Measurements from ENCODE around the gene HMX2. TPM values are rescaled to one million over a fixed set of nuclear protein-coding genes. Genes with fewer than 3 reads are reported as not detected.

Gene HMX2
- polyA plus RNA-seq, 1 donor (not counting 4 experiments of a cell fraction or from before 2014, with no cell fraction given) = not detected

GRCh38 chr10:123143825-123144168, 4.1 kb upstream of the HMX2 start:
- Histone ChIP-seq H3K79me2 (ENCODE audit: control insufficient read depth, insufficient read depth, low read length) (no peaks in the 10 kb centered on the region), H3K27me3 (ENCODE audit: control insufficient read depth, extremely low read depth, insufficient read depth, low read length) (peaks cover 100% of the 10 kb centered on the region), H3K36me3 (ENCODE audit: control insufficient read depth in 2 of 2, extremely low read depth in 1 of 2, insufficient read depth in 2 of 2, low read length in 2 of 2) (no peaks in the 10 kb centered on the region), H3K4me1 (ENCODE audit: control insufficient read depth, extremely low read depth, insufficient read depth, low read length) (peaks cover 4% of the 10 kb centered on the region), H2AFZ (ENCODE audit: control insufficient read depth, low read length) (no peak overlapping the region), H3K9me1 (ENCODE audit: control insufficient read depth, extremely low read depth, insufficient read depth, low read length) (no peaks in the 10 kb centered on the region), H3K9ac (ENCODE audit: control insufficient read depth, extremely low read depth, insufficient read depth, low read length) (no peak overlapping the region), H3K27ac (ENCODE audit: control insufficient read depth, insufficient read depth, low read length) (no peak overlapping the region), H3K4me3 (ENCODE audit: control insufficient read depth in 2 of 3, extremely low read depth in 1 of 3, insufficient read depth in 2 of 3, low read depth in 1 of 3, low read length in 3 of 3) (no peak overlapping the region), H4K20me1 (ENCODE audit: control insufficient read depth, extremely low read depth, insufficient read depth, low read length) (peaks cover 7% of the 10 kb centered on the region), H3K9me3 (ENCODE audit: control insufficient read depth, low read depth, low read length) (no peaks in the 10 kb centered on the region), H3K4me2 (ENCODE audit: control insufficient read depth, extremely low read depth, insufficient read depth, low read depth, low read length) (no peak overlapping the region)
- dilution Hi-C loops (cut with MboI; ENCODE audit: extremely low pct_ligation_motif_present, low sequenced_read_pairs) = no loop called here
- FAIRE-seq (no peak), DNase-seq (ENCODE audit: low read depth, low spot score) (no peak)
- no peak for TF ChIP-seq EZH2 (IDR thresholded peaks at IDR 0.05; ENCODE audit: low read length)
- TF ChIP-seq, protein P1, sequence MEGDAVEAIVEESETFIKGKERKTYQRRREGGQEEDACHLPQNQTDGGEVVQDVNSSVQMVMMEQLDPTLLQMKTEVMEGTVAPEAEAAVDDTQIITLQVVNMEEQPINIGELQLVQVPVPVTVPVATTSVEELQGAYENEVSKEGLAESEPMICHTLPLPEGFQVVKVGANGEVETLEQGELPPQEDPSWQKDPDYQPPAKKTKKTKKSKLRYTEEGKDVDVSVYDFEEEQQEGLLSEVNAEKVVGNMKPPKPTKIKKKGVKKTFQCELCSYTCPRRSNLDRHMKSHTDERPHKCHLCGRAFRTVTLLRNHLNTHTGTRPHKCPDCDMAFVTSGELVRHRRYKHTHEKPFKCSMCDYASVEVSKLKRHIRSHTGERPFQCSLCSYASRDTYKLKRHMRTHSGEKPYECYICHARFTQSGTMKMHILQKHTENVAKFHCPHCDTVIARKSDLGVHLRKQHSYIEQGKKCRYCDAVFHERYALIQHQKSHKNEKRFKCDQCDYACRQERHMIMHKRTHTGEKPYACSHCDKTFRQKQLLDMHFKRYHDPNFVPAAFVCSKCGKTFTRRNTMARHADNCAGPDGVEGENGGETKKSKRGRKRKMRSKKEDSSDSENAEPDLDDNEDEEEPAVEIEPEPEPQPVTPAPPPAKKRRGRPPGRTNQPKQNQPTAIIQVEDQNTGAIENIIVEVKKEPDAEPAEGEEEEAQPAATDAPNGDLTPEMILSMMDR (optimal IDR thresholded peaks at IDR 0.05 in 1 of 3, IDR thresholded peaks at IDR 0.05 in 1 of 3, conservative IDR thresholded peaks at IDR 0.05 in 1 of 3; ENCODE audit: extremely low read depth in 1 of 3, insufficient read depth in 2 of 3, low read length in 3 of 3) = no peak

DNA sequence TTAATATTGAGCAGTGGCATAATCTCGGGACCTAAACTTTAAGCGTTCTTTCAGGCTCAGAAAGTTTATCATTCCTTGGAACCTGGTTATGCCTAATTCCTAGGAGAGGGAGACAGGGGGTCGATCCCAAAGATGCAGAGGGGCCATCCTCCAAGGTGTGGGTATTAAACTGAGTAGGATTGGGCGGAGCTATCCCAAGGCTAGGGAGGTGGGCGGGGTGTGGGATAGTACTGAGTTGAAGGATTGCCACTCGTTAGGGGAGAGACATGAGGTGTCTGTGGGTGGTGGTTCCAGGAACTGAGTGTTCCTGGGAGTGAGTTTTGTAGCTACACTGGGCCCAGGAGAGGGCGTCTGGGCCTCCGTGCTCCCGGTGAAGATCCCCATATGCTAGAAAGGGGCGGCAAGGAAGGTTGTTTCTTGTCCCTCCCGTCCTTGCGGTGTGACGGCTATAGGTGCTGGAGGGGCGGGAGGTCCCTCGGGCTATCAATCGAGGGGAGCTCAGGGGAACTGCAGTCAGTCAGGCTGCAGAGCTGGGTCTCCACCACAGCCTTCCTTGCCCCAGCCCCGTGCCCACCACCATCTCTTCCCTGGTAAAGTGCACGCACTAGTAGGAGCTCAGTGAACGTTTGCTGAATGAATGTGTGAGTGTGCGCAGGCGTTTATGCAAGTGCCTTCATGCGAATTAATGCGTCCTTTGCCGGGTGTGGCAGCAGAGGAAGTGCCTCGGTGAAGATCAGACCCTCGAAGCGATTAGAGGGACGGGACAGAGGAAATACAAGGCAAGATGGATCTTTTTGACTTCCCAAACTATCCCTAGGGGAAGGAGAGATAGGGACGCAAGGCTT, 3.0 kb upstream of the HMX2 start:
- TF ChIP-seq EZH2 (IDR thresholded peaks at IDR 0.05; ENCODE audit: low read length) = peak; percentile 90
- TF ChIP-seq, protein P1 (optimal IDR thresholded peaks at IDR 0.05 in 1 of 3, IDR thresholded peaks at IDR 0.05 in 1 of 3, conservative IDR thresholded peaks at IDR 0.05 in 1 of 3; ENCODE audit: extremely low read depth in 1 of 3, insufficient read depth in 2 of 3, low read length in 3 of 3) = peak in 2 of 3 experiments; percentile 26 to 46
- Histone ChIP-seq H3K9me1 (ENCODE audit: control insufficient read depth, extremely low read depth, insufficient read depth, low read length) (no peaks in the 10 kb centered on the region), H3K9me3 (ENCODE audit: control insufficient read depth, low read depth, low read length) (no peaks in the 10 kb centered on the region), H3K27ac (ENCODE audit: control insufficient read depth, insufficient read depth, low read length) (no peak overlapping the region), H3K4me2 (ENCODE audit: control insufficient read depth, extremely low read depth, insufficient read depth, low read depth, low read length) (no peak overlapping the region), H3K36me3 (ENCODE audit: control insufficient read depth in 2 of 2, extremely low read depth in 1 of 2, insufficient read depth in 2 of 2, low read length in 2 of 2) (no peaks in the 10 kb centered on the region), H4K20me1 (ENCODE audit: control insufficient read depth, extremely low read depth, insufficient read depth, low read length) (peaks cover 7% of the 10 kb centered on the region), H3K4me3 (ENCODE audit: control insufficient read depth in 2 of 3, extremely low read depth in 1 of 3, insufficient read depth in 2 of 3, low read depth in 1 of 3, low read length in 3 of 3) (no peak overlapping the region), H3K27me3 (ENCODE audit: control insufficient read depth, extremely low read depth, insufficient read depth, low read length) (peaks cover 100% of the 10 kb centered on the region), H2AFZ (ENCODE audit: control insufficient read depth, low read length) (no peak overlapping the region), H3K79me2 (ENCODE audit: control insufficient read depth, insufficient read depth, low read length) (no peaks in the 10 kb centered on the region), H3K9ac (ENCODE audit: control insufficient read depth, extremely low read depth, insufficient read depth, low read length) (no peak overlapping the region), H3K4me1 (ENCODE audit: control insufficient read depth, extremely low read depth, insufficient read depth, low read length) (peaks cover under 1% of the 10 kb centered on the region)
- dilution Hi-C loops (cut with MboI; ENCODE audit: extremely low pct_ligation_motif_present, low sequenced_read_pairs) = no loop called here
- no peak for FAIRE-seq
- no peak for DNase-seq (ENCODE audit: low read depth, low spot score)
